GM19351 (cell line): ENCODE measurements around the gene MRPS21.

ENCODE experiments used
- ATAC-seq: cut with Tn5 transposase; IDR thresholded peaks from one replicate; pipeline ENCODE4 v1.9.1; 2021; ENCODE audit warnings: mild to moderate bottlenecking, moderate library complexity; ENCODE audit not compliant: unreplicated experiment

The MRPS21 gene

GRCh38 chr1:150293433-150294253 lies at the start of gene MRPS21:
MRPS21 (plus strand) TSS chr1:150293861; CDS start chr1:150294367, 506 bp downstream.
- peak; percentile 99 for ATAC-seq

DNA sequence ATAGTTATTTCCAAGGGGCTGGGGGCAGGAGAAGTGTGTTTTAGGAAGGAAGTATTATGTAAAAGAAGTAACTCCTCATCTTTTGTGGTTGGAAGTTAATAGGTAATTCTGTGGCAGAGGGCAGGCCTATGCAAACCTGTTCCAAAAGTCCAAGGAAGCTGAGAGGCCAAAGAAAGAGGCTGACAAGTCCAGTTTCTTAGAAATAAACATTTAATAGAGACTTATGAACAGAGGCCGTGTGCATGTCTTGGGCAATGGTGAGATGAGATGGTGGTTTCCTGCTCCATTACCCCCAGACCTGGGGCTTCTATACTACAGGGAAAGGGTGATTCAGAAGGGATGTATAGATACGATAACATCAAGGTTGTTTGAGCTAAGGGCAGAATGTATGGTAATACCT lies 43.7 kb upstream of the MRPS21 start:
- no peak for ATAC-seq

DNA sequence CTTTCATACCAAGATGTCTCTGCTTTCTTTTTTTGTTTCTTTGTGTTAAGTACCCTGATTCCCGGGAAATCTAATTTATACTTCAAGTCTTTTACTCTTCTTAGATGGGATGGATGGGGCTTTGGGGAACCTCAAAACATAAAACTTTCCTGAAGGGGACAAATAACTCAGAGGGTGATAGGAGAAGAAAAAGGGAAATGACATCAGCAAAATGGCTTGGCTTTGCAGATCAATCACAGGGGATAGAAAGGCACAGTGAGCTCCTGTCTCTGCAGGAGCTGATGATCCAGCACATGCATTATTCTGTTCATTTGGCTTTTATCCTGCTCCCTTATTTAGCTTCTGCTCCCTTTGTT lies 37.5 kb upstream of the MRPS21 start:
- no peak for ATAC-seq

DNA sequence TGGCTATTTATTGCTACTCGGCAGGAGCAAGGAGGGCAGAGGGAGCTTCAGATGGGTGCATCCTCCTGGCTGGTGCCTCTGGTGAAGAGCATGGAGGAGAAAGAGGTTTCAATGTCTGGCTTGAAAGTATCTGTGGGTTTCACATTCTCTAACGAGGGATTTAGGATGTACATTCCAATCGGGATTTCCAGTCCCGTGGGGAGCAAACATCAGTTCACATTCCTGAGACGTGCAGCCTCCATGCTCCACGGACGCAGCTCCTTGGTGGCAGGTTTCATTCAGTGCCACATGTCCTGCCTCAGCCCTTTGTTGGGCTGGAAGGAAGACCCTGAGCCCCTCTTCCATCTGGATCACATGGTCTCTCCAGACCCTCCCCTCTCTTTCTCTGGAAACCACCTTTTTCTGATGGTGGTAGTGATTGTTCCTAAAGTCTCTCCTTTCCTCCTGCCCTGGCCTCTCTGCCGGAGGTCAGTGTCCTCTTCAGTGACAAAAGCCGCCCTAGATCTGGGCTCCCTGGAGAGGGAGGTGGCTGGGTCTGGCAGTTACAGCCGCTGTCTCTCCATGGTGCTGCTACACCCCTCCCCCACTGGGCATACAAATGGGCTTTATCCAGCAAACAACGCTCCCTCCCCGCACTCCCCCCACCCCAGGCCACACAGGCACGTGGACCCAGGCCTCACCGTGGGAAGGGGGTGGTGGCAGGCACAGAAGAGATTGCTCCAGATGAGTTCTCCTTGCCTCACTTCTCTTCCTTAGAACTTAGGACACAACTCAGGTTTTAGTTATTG lies 36.9 kb upstream of the MRPS21 start:
- no peak for ATAC-seq

GRCh38 chr1:150257624-150258585 lies 35.8 kb upstream of the MRPS21 start, which contains the start of gene CA14:
CA14 (plus strand) TSS chr1:150257774; CDS start chr1:150258129, 355 bp downstream.
- no peak for ATAC-seq

DNA sequence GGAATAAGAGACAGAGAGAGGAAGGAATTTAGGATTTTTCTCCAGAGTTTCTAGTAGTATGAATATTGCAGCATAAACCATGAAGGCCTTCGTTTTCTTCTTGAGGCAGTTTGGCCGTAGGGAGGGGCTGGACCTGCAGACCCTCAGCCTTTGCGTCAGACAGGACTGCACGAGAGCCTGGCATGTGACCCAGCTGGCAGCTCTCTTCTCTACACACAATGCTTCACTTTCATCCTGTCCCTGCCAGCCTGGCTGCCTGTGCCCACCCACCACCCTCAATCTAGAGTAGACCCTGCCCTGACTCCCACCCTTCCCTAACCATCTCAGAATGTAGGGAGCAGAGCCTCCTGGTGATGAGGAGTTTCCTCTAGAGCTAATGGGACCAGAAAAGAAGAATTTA lies 34.4 kb upstream of the MRPS21 start:
- no peak for ATAC-seq

- no peak for ATAC-seq
These were observed 33.6 kb upstream of the MRPS21 start for GRCh38 chr1:150259758-150260669.

GRCh38 chr1:150261367-150261766 lies 32.3 kb upstream of the MRPS21 start:
- ATAC-seq = no peak

- ATAC-seq = no peak
These were observed 31.0 kb upstream of the MRPS21 start for GRCh38 chr1:150262388-150263320.

DNA sequence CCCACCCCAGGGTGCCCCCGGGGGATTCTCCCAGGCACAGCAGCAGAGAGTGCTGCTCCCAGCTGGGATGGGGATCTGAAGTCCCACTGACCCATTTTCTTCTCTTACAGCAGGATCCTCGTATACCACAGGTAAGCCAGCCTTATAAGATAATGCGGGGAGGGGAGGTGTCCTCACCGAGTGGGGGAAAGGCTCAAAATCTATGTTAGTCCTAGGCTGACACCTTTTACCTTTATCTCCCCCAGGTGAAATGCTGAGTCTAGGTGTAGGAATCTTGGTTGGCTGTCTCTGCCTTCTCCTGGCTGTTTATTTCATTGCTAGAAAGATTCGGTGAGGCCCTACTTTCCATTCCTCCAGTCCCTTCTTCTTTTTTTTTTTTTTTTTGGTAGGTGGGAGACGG lies 30.1 kb upstream of the MRPS21 start:
- ATAC-seq = no peak

DNA sequence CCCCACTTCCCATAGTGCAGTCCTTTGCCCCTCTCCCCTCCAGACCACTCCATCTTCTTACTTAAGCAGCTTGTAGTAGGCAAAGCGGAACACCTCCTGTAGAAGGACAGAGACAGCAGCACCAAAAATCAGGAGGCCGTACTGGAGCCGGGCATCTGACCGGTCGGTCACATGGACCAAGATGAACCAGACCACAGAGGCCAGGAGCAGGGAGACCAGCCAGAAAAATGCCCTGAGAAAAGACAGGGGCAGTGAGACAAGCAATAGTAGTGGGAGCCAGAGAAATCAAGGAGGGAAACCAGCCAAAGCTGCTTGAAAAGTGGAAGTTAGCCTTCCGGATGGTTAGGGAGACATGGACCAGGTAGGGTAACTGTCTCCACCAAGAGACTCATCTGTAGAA lies 25.8 kb upstream of the MRPS21 start:
- ATAC-seq = no peak

DNA sequence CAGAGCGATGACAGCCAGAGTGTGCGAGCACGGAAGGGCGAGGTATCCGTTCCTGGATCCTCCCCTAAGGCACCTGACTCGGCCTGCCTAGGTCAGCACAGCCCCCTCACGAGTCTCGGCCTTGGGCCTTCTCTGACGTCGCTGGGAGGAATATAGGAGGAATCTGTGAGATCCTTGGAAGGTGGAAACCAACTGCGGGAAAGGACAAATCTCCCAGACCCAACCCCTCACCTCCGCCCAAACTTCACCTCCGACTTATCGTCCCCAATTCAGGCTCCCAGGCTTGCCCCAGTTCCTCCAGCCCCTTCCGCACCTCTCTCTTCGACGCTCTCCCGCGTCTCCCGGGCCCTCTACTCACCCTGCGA lies 25.3 kb upstream of the MRPS21 start:
- ATAC-seq = peak; percentile 21

- ATAC-seq = peak; percentile 91
These were observed 24.8 kb upstream of the MRPS21 start, which contains the start of gene APH1A for GRCh38 chr1:150268705-150269403. APH1A (minus strand) TSS chr1:150269016; CDS start chr1:150268810, 206 bp downstream.

- ATAC-seq = no peak
These were observed 24.2 kb upstream of the MRPS21 start for GRCh38 chr1:150269451-150269850.

DNA sequence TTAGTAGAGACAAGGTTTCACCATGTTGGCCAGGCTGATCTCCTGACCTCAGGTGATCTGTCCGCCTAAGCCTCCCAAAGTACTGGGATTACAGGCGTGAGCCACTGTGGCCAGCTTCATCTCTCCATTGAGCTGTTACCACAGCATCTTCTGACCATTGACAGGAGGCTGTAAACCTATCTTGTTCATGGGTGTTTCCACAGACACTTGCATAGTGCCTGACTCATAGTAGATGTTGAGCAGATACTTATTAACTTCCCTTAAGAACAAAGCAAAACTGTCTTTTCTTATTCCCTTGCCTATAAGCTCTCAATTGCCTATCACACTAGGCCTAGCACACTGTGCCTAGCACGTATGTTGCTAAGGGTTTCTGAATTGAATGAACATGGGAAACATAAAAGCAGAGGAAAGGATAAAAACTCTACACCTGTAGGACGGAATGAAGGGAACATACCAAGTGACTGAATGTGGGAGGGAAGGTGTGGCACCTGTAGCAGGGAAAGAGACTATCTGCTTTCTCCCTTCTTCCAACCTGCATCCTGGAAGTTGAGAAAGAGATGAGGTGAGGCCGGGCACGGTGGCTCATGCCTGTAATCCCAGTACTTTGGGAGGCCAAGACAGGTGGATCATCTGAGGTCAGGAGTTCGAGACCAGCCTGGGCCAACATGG lies 22.2 kb upstream of the MRPS21 start:
- no peak for ATAC-seq

DNA sequence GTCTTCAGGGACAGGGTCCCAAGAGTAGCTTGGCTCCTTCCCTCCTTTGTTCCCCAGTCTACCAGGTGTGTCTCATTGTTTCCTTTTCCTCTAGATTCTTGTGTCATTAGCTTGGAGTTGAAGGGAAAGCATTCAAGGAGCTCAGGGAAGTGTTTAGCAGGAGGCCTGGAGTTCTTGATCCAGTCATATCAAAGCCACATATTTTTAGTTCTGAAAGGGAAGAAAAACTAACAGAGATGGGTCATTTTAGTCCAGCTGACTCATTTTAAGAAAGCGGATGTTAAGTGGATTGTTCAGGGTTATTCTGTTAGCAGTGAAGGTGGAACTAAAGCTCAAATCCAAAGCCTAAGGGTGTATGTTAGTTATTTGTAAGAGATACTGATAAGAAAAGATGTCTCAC lies 20.4 kb upstream of the MRPS21 start:
- no peak for ATAC-seq

DNA sequence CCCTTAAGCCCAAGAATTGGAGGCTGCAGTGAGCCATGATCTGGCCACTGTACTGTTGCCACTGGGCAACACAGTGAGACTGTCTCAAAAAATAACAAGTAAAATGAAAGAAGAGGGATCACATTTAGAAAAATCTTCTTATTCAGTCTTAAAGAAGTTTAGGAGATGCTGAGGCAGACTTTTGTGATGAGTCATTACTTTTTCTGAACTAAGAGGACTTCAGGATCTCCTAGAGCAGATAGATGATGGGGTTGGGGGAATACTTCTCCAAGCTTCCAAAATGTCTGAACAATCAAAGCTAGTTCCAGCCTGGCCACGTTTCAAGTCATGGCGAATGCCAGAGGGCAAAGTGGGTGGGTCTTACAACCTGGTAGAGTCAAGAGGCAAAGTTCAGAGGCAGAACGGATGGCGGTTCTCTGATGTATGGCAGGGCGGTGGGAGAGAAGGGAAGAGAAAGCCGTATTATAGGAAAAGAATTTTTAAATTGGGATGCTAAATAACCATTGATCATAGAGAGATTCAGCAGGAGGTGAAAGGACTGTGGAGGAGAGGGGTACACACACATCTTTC lies 13.4 kb upstream of the MRPS21 start:
- ATAC-seq = no peak
